ENCODE data around the gene CBX5. TPM values are rescaled to one million over a fixed set of nuclear protein-coding genes. Genes with fewer than 3 reads are reported as not detected.

The CBX5 gene
- total and polyA plus RNA-seq, 9 of the 15 experiments (the other 6 are each of a cell fraction or from before 2014, with no cell fraction given): 32.6 to 102 (median 59.2) TPM

DNA sequence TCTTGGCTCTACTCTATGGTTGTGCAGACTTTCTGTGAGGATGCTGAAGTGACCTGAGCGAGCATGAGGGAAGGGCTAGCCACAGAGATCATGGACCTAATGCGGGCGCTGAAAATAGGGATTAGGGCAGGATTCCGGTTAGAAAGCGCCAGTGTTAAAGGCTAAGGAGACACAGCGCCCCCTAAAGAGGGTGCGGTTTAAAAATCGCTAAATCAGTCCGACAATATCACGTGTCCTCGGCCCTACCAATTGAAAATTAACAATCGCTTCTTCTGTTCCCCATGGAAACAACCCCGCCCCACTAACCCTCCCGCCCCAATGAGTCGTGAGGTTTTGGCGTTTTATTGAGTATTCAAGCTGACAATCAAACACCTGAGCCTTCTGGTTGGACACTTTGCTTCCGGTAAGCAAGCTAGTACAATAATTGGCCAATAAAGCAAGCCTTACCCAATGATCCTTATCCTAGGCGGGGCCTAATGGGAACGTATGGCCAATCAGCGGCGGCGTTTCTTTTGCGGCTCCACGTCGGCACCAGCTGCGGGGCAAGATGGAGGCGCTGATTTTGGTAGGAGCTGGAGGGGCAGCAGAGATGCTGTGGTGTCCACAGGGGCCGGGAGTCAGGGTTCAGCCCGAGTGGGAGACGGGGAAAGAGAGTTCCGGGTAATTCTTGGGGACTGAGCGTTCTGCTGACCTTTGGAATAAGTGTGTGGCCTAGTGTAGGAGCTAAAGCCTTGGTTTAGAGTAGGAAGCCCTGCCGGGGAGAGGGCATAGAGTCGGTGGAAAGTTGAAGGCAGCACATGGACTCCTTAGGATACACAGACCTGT, 44.9 kb upstream of the CBX5 start, which contains the start of gene COPZ1:
Gene COPZ1, plus strand, starts transcription at position 515 of the 825 bp plus-strand sequence. Its CDS starts 33 bp downstream, at position 548.
- peak within 1 kb of the TSS; percentile 67 for H2AFZ ChIP-seq (ENCODE audit: low read depth, low read length)
- ATAC-seq: peak; percentile 90
- peaks cover 15% of the 10 kb centered on the region for H3K36me3 ChIP-seq (ENCODE audit: control insufficient read depth, insufficient read depth, low read length)
- no peaks in the 10 kb centered on the region for H4K20me1 ChIP-seq (replicated peaks; ENCODE audit: control insufficient read depth, insufficient read depth, low read length)
- under 1% methylated on average over 31 of the region's 34 CpGs for WGBS (ENCODE audit: insufficient coverage, low coverage, missing lambda C conversion rate)
- H3K9ac ChIP-seq (ENCODE audit: insufficient read depth in 1 of 2, low read depth in 2 of 2, low read length in 2 of 2): peak within 1 kb of the TSS; percentile 88 to 99
- H3K79me2 ChIP-seq (ENCODE audit: control insufficient read depth, insufficient read depth, low read length): peaks cover 57% of the 10 kb centered on the region
- ChIA-PET CTCF (ENCODE audit: low intra/inter-chr PET ratio) (interaction anchor here (0.6 to 1.3 kb wide), 6 partner anchors 17 to 54 kb away, joined by 4 to 6 read pairs (median 4); no protein-coding TSS in a partner anchor), POLR2A (interaction anchor here (0.6 to 6.7 kb wide), 14 partner anchors 9 to 114 kb away, joined by 3 to 71 read pairs (median 14); partner anchors contain the start of genes CBX5, HNRNPA1 and NFE2)
- no peaks in the 10 kb centered on the region for H3K27me3 ChIP-seq (ENCODE audit: control insufficient read depth in 2 of 2, insufficient read depth in 2 of 2, low read length in 2 of 2)
- no peaks in the 10 kb centered on the region for H3K9me3 ChIP-seq (replicated peaks; ENCODE audit: control insufficient read depth, insufficient read depth, low read depth, low read length)
- peak within 1 kb of the TSS; percentile 95 for H3K4me2 ChIP-seq (ENCODE audit: insufficient read depth, low read length)
- H3K4me1 ChIP-seq (replicated peaks in 1 of 2; ENCODE audit: control insufficient read depth in 2 of 2, insufficient read depth in 2 of 2, low read length in 2 of 2): peaks cover 31 to 44% of the 10 kb centered on the region in 2 experiments; a peak in 4 of 5 replicates
- H3K4me3 ChIP-seq: peak within 1 kb of the TSS; percentile 70
- peak; percentile 99 for FAIRE-seq
- peak; percentile 89 to 99 (median 93) for DNase-seq (ENCODE audit: extremely low read depth in 1 of 4, low spot score in 3 of 4)
- BruUV-seq (replicated peaks): no TSS peak
- in situ Hi-C loops (cut with MboI) (loop anchor here (5.0 kb wide), 1 partner anchor 33 kb away; no protein-coding TSS in a partner anchor), intact Hi-C loops (cut with micrococcal nuclease) (loop anchor here (1.0 to 5.0 kb wide), 5 partner anchors 18 to 105 kb away; partner anchors contain the start of gene GPR84)
- H3K9me1 ChIP-seq (ENCODE audit: control insufficient read depth, insufficient read depth, low read length): no peaks in the 10 kb centered on the region
- H3K27ac ChIP-seq (ENCODE audit: extremely low read depth, low read depth, low read length): peak within 1 kb of the TSS; percentile 96
- TF ChIP-seq, protein P1, sequence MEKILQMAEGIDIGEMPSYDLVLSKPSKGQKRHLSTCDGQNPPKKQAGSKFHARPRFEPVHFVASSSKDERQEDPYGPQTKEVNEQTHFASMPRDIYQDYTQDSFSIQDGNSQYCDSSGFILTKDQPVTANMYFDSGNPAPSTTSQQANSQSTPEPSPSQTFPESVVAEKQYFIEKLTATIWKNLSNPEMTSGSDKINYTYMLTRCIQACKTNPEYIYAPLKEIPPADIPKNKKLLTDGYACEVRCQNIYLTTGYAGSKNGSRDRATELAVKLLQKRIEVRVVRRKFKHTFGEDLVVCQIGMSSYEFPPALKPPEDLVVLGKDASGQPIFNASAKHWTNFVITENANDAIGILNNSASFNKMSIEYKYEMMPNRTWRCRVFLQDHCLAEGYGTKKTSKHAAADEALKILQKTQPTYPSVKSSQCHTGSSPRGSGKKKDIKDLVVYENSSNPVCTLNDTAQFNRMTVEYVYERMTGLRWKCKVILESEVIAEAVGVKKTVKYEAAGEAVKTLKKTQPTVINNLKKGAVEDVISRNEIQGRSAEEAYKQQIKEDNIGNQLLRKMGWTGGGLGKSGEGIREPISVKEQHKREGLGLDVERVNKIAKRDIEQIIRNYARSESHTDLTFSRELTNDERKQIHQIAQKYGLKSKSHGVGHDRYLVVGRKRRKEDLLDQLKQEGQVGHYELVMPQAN (IDR thresholded peaks at IDR 0.05; ENCODE audit: borderline replicate concordance): peak; percentile 82; the same call in 1 of the 2 replicates
- no peak for TF ChIP-seq PTBP1 (IDR thresholded peaks at IDR 0.05; ENCODE audit: low read depth, low read length)
- TF ChIP-seq RAD51 (IDR thresholded peaks at IDR 0.05; ENCODE audit: borderline replicate concordance, low read depth): peak; percentile 94
- TF ChIP-seq, protein P2, sequence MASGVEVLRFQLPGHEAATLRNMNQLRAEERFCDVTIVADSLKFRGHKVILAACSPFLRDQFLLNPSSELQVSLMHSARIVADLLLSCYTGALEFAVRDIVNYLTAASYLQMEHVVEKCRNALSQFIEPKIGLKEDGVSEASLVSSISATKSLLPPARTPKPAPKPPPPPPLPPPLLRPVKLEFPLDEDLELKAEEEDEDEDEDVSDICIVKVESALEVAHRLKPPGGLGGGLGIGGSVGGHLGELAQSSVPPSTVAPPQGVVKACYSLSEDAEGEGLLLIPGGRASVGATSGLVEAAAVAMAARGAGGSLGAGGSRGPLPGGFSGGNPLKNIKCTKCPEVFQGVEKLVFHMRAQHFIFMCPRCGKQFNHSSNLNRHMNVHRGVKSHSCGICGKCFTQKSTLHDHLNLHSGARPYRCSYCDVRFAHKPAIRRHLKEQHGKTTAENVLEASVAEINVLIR (CRISPR knock-in tag; IDR thresholded peaks at IDR 0.05): peak; percentile 66
- peak; percentile 34; the same call in 1 of the 2 replicates for TF ChIP-seq SMC3 (conservative IDR thresholded peaks at IDR 0.05; ENCODE audit: insufficient read depth, low read depth, low read length)
- no peak for TF ChIP-seq LCOR (CRISPR knock-in tag; IDR thresholded peaks at IDR 0.05)
- peak; percentile 59; the same call in 1 of the 2 replicates for TF ChIP-seq ZNF76 (CRISPR knock-in tag; IDR thresholded peaks at IDR 0.05; ENCODE audit: borderline replicate concordance)
- peak; percentile 43; the same call in 1 of the 2 replicates for TF ChIP-seq SOX6 (IDR thresholded peaks at IDR 0.05)
- peak; percentile 69; the same call in 1 of the 2 replicates for TF ChIP-seq IFI16 (CRISPR knock-in tag; IDR thresholded peaks at IDR 0.05)
- TF ChIP-seq TRIM24 (IDR thresholded peaks at IDR 0.05): no peak; a peak in 1 of 4 replicates
- peak; percentile 93 for TF ChIP-seq PHB (CRISPR knock-in tag; IDR thresholded peaks at IDR 0.05)
- TF ChIP-seq CXXC5 (CRISPR knock-in tag; IDR thresholded peaks at IDR 0.05): peak; percentile 73
